ENCODE measurements around the gene RPS14. TPM values are rescaled to one million over a fixed set of nuclear protein-coding genes. Genes with fewer than 3 reads are reported as not detected.
"Not testable (repeated sequence)": the region's sequence is repeated elsewhere in the genome, so short reads cannot be mapped to it uniquely, and the experiment has no call there.

RPS14 gene
- total RNA-seq, 1 experiment from 2014 or later: 3,118 TPM

- Histone ChIP-seq H3K4me1 (peaks cover 2% of the 10 kb centered on the region; the same call in 1 of the 2 replicates), H3K4me3 (no peak overlapping the region), H3K9me3 (replicated peaks) (no peaks in the 10 kb centered on the region)
Measured at GRCh38 chr5:150461231-150461630, 11.7 kb upstream of the RPS14 start.

GRCh38 chr5:150460781-150461180 is 11.2 kb upstream of the RPS14 start:
- Histone ChIP-seq H3K4me3 (no peak overlapping the region), H3K27ac (no peak overlapping the region), H3K9me3 (replicated peaks) (no peaks in the 10 kb centered on the region), H3K4me1 (peaks cover 2% of the 10 kb centered on the region; the same call in 1 of the 2 replicates), H3K27me3 (no peaks in the 10 kb centered on the region), H3K36me3 (no peaks in the 10 kb centered on the region)
- no peak for DNase-seq

More at GRCh38 chr5:150461231-150461630, 11.7 kb upstream of the RPS14 start:
- Histone ChIP-seq H3K27ac (no peak overlapping the region), H3K36me3 (no peaks in the 10 kb centered on the region), H3K27me3 (no peaks in the 10 kb centered on the region)
- no peak for DNase-seq

- Histone ChIP-seq H3K4me1 (peaks cover 2% of the 10 kb centered on the region; the same call in 1 of the 2 replicates), H3K27ac (no peak overlapping the region), H3K9me3 (replicated peaks) (no peaks in the 10 kb centered on the region), H3K36me3 (no peaks in the 10 kb centered on the region), H3K27me3 (no peaks in the 10 kb centered on the region), H3K4me3 (peak overlapping the region; percentile 36)
- peak; percentile 76 to 83 for DNase-seq
Measured at GRCh38 chr5:150458802-150459557, 9.4 kb upstream of the RPS14 start.

GRCh38 chr5:150457562-150458240 is 8.2 kb upstream of the RPS14 start:
- Histone ChIP-seq H3K27me3 (no peaks in the 10 kb centered on the region), H3K4me1 (peaks cover 2% of the 10 kb centered on the region; the same call in 1 of the 2 replicates), H3K27ac (no peak overlapping the region), H3K4me3 (no peak overlapping the region), H3K9me3 (replicated peaks) (no peaks in the 10 kb centered on the region), H3K36me3 (no peaks in the 10 kb centered on the region)
- DNase-seq: no peak

GRCh38 chr5:150457121-150457520 is 7.6 kb upstream of the RPS14 start:
- no peaks in the 10 kb centered on the region for H3K27me3 ChIP-seq
- H3K27ac ChIP-seq: no peak overlapping the region
- H3K4me1 ChIP-seq: peaks cover 2% of the 10 kb centered on the region; the same call in 1 of the 2 replicates
- no peaks in the 10 kb centered on the region for H3K36me3 ChIP-seq
- no peak overlapping the region for H3K4me3 ChIP-seq
- no peak for DNase-seq
- no peaks in the 10 kb centered on the region for H3K9me3 ChIP-seq (replicated peaks)

- Histone ChIP-seq H3K27me3 (no peaks in the 10 kb centered on the region), H3K4me1 (peaks cover 2% of the 10 kb centered on the region; the same call in 1 of the 2 replicates), H3K4me3 (no peak overlapping the region), H3K9me3 (replicated peaks) (no peaks in the 10 kb centered on the region), H3K27ac (no peak overlapping the region), H3K36me3 (no peaks in the 10 kb centered on the region)
- DNase-seq: no peak
Measured at GRCh38 chr5:150454492-150455229, 5.1 kb upstream of the RPS14 start.

- DNase-seq: not testable (repeated sequence)
Measured at GRCh38 chr5:150454027-150454426, 4.5 kb upstream of the RPS14 start.

GRCh38 chr5:150452914-150453313 is 3.4 kb upstream of the RPS14 start:
- H3K27ac ChIP-seq: no peak overlapping the region
- H3K4me3 ChIP-seq: no peak overlapping the region
- H3K4me1 ChIP-seq: peaks cover 3% of the 10 kb centered on the region; the same call in 1 of the 2 replicates
- H3K27me3 ChIP-seq: no peaks in the 10 kb centered on the region
- DNase-seq: no peak
- peaks cover 10% of the 10 kb centered on the region for H3K36me3 ChIP-seq
- no peaks in the 10 kb centered on the region for H3K9me3 ChIP-seq (replicated peaks)

More at GRCh38 chr5:150454027-150454426, 4.5 kb upstream of the RPS14 start:
- H3K36me3 ChIP-seq; H3K9me3 ChIP-seq (replicated peaks); H3K27me3 ChIP-seq; H3K27ac ChIP-seq; H3K4me1 ChIP-seq; H3K4me3 ChIP-seq: not testable (repeated sequence)

GRCh38 chr5:150451594-150451993 is 2.1 kb upstream of the RPS14 start:
- Histone ChIP-seq H3K4me1 (peaks cover 5% of the 10 kb centered on the region; the same call in 1 of the 2 replicates), H3K27ac (no peak overlapping the region), H3K4me3 (no peak overlapping the region), H3K27me3 (no peaks in the 10 kb centered on the region), H3K36me3 (peaks cover 23% of the 10 kb centered on the region), H3K9me3 (replicated peaks) (no peaks in the 10 kb centered on the region)
- DNase-seq: no peak

GRCh38 chr5:150448952-150449516 is 505 bp downstream of the RPS14 start:
- peaks cover 49% of the 10 kb centered on the region for H3K36me3 ChIP-seq
- H3K4me3 ChIP-seq: peak overlapping the region; percentile 78
- H3K27me3 ChIP-seq: no peaks in the 10 kb centered on the region
- no peaks in the 10 kb centered on the region for H3K9me3 ChIP-seq (replicated peaks)
- H3K4me1 ChIP-seq: peaks cover 5% of the 10 kb centered on the region; the same call in 1 of the 2 replicates
- no peak for DNase-seq
- H3K27ac ChIP-seq: peak overlapping the region; percentile 95

- Histone ChIP-seq H3K36me3 (peaks cover 56% of the 10 kb centered on the region), H3K4me1 (peaks cover 5% of the 10 kb centered on the region; the same call in 1 of the 2 replicates)
Measured at GRCh38 chr5:150448334-150448733, 1.2 kb downstream of the RPS14 start.

GRCh38 chr5:150447188-150447587 is 2.4 kb downstream of the RPS14 start:
- peaks cover 62% of the 10 kb centered on the region for H3K36me3 ChIP-seq
- H3K4me1 ChIP-seq: peaks cover 5% of the 10 kb centered on the region; the same call in 1 of the 2 replicates
- H3K9me3 ChIP-seq (replicated peaks): no peaks in the 10 kb centered on the region
- no peak overlapping the region for H3K27ac ChIP-seq
- H3K27me3 ChIP-seq: no peaks in the 10 kb centered on the region
- no peak for DNase-seq
- H3K4me3 ChIP-seq: no peak overlapping the region

More at GRCh38 chr5:150448334-150448733, 1.2 kb downstream of the RPS14 start:
- Histone ChIP-seq H3K27ac (peak overlapping the region; percentile 95), H3K4me3 (peak overlapping the region; percentile 78), H3K9me3 (replicated peaks) (no peaks in the 10 kb centered on the region), H3K27me3 (no peaks in the 10 kb centered on the region)
- DNase-seq: no peak

GRCh38 chr5:150446583-150446982 is 3.0 kb downstream of the RPS14 start:
- no peak for DNase-seq
- Histone ChIP-seq H3K4me1 (peaks cover 5% of the 10 kb centered on the region; the same call in 1 of the 2 replicates), H3K27ac (no peak overlapping the region), H3K9me3 (replicated peaks) (no peaks in the 10 kb centered on the region), H3K27me3 (no peaks in the 10 kb centered on the region), H3K36me3 (peaks cover 62% of the 10 kb centered on the region), H3K4me3 (no peak overlapping the region)

- no peak overlapping the region for H3K4me3 ChIP-seq
- no peaks in the 10 kb centered on the region for H3K27me3 ChIP-seq
- H3K27ac ChIP-seq: no peak overlapping the region
- H3K4me1 ChIP-seq: peaks cover 5% of the 10 kb centered on the region; the same call in 1 of the 2 replicates
- DNase-seq: no peak
- H3K9me3 ChIP-seq (replicated peaks): no peaks in the 10 kb centered on the region
- H3K36me3 ChIP-seq: peaks cover 62% of the 10 kb centered on the region
Measured at GRCh38 chr5:150446088-150446487, 3.5 kb downstream of the RPS14 start.

Data from SJCRH30 (cell line).